B cell (primary cell): ENCODE results near the gene PTBP3. TPM values are rescaled to one million over a fixed set of nuclear protein-coding genes. Genes with fewer than 3 reads are reported as not detected.
A peak's percentile ranks its signal among the peaks of the same experiment; 100 is the strongest.

Source experiments
- ATAC-seq: fragments of 200-7000 bp; cut with Tn5 transposase; one replicate; pipeline ENCODE4 v1.10.0; 2021; ENCODE audit warnings: low read depth, mild to moderate bottlenecking, moderate number of reproducible peaks, moderate library complexity
- CTCF ChIA-PET: fragments of 350-600 bp; sonication (Branson Sonifier 250); formaldehyde crosslinking; loops from one replicate; lab custom pipeline; 2021; ENCODE audit warnings: antibody characterized with exemption, inconsistent platforms; lab: Charles Lee
- POLR2A ChIA-PET: fragments of 350-600 bp; sonication (Branson Sonifier 250); formaldehyde crosslinking; loops from one replicate; lab custom pipeline; 2021; ENCODE audit warnings: antibody characterized with exemption; lab: Charles Lee
- DNase-seq: peaks from one replicate; pipeline ENCODE4 v3.0.0; 2013
- H2AFZ ChIP-seq: 2 replicates; pipeline ENCODE4 v1.6.1; 2012; ENCODE audit warnings: mild to moderate bottlenecking, low read depth, low read length; ENCODE audit not compliant: insufficient read depth, poor library complexity, severe bottlenecking
- H3K27ac ChIP-seq, 2 donors: 1 replicate in 1 of 2; 2 replicates in 1 of 2; pipeline ENCODE4 v1.5.1; 2012 to 2013; ENCODE audit warnings: low read length in 2 of 2, mild to moderate bottlenecking in 2 of 2, moderate library complexity in 1 of 2
- H3K27me3 ChIP-seq, 4 experiments: fragments of 200-600 bp in 1 of 4; sonication (generic) in 1 of 4; replicated peaks in 1 of 4; 1 replicate in 2 of 4; 2 replicates in 2 of 4; pipeline versions ENCODE4 v1.6.1 to v1.7.0; 2013 to 2016; ENCODE audit warnings: low read length in 3 of 4, mild to moderate bottlenecking in 2 of 4, mixed read lengths in 1 of 4, moderate library complexity in 1 of 4; ENCODE audit not compliant: insufficient read depth in 4 of 4, control insufficient read depth in 3 of 4; ENCODE audit errors: control extremely low read depth in 1 of 4
- H3K36me3 ChIP-seq, 2 experiments: replicated peaks in 1 of 2; 1 replicate in 1 of 2; 2 replicates in 1 of 2; pipeline versions ENCODE4 v1.6.1 to v1.7.1; 2013; ENCODE audit warnings: low read length in 1 of 2; ENCODE audit not compliant: insufficient read depth in 2 of 2, control insufficient read depth in 1 of 2; ENCODE audit errors: control extremely low read depth in 1 of 2, extremely low read depth in 1 of 2
- H3K4me1 ChIP-seq, 2 donors: fragments of 200-600 bp in 1 of 2; sonication (generic) in 1 of 2; 1 replicate in 1 of 2; 2 replicates in 1 of 2; pipeline versions ENCODE4 v1.5.1 to v1.6.1; 2013 to 2017; ENCODE audit warnings: low read length in 2 of 2; ENCODE audit not compliant: control insufficient read depth in 2 of 2, insufficient read depth in 2 of 2
- H3K4me2 ChIP-seq: replicated peaks from 2 replicates; pipeline ENCODE3; 2012; ENCODE audit warnings: mild to moderate bottlenecking, low read depth, low read length; ENCODE audit not compliant: poor library complexity, severe bottlenecking
- H3K4me3 ChIP-seq, 5 experiments: fragments of 200-600 bp in 1 of 5; sonication (generic) in 1 of 5; 1 replicate in 3 of 5; 2 replicates in 2 of 5; pipeline versions ENCODE4 v1.5.1 to v1.7.0; 2011 to 2016; ENCODE audit warnings: low read length in 4 of 5, mild to moderate bottlenecking in 4 of 5, low read depth in 2 of 5, control low read depth in 1 of 5, moderate library complexity in 1 of 5; ENCODE audit not compliant: insufficient read depth in 1 of 5; ENCODE audit errors: control extremely low read depth in 1 of 5, extremely low read depth in 1 of 5
- H3K79me2 ChIP-seq: fragments of 200-600 bp; sonication (generic); one replicate; pipeline ENCODE4 v1.6.0; 2016; ENCODE audit warnings: low read length; ENCODE audit not compliant: control insufficient read depth, insufficient read depth
- H3K9ac ChIP-seq: fragments of 200-600 bp; sonication (generic); 2 replicates; pipeline ENCODE4 v1.6.1; 2017; ENCODE audit warnings: mild to moderate bottlenecking, low read length, moderate library complexity
- H3K9me3 ChIP-seq, 3 donors: one replicate each; pipeline versions ENCODE4 v1.6.1 to v1.7.1; 2013; ENCODE audit warnings: low read length in 2 of 3; ENCODE audit not compliant: control insufficient read depth in 2 of 3, insufficient read depth in 1 of 3; ENCODE audit errors: control extremely low read depth in 1 of 3
- H4K20me1 ChIP-seq: 2 replicates; pipeline ENCODE4 v1.6.0; 2012; ENCODE audit warnings: mild to moderate bottlenecking, low read length; ENCODE audit not compliant: insufficient read depth, control insufficient read depth, poor library complexity, severe bottlenecking
- H3K27ac Mint-ChIP-seq: one replicate; pipeline ENCODE4 v1.8.0; 2021; ENCODE audit warnings: mixed read lengths
- H3K27me3 Mint-ChIP-seq: one replicate; pipeline ENCODE4 v1.8.0; 2021; ENCODE audit warnings: mixed read lengths
- H3K4me1 Mint-ChIP-seq: one replicate; pipeline ENCODE4 v1.8.0; 2021; ENCODE audit warnings: mixed read lengths
- H3K4me3 Mint-ChIP-seq: one replicate; pipeline ENCODE4 v1.8.0; 2021; ENCODE audit warnings: mixed read lengths
- H3K9me3 Mint-ChIP-seq: one replicate; pipeline ENCODE4 v1.8.0; 2022; ENCODE audit warnings: mixed read lengths; ENCODE audit not compliant: insufficient read depth
- CTCF ChIP-seq: fragments of 200-600 bp; IDR thresholded peaks from one replicate; pipeline ENCODE4 v1.8.0; 2022; ENCODE audit warnings: antibody characterized with exemption, mild to moderate bottlenecking
- EZH2 ChIP-seq: IDR thresholded peaks from 2 replicates; pipeline ENCODE4 v1.6.1; 2012; ENCODE audit warnings: borderline replicate concordance, low read depth, mild to moderate bottlenecking, moderate library complexity, low read length; ENCODE audit not compliant: insufficient read depth, poor library complexity, severe bottlenecking
- WGBS: methylation state at CpG from one replicate; pipeline ENCODE4 v1.1.5; 2013; ENCODE audit warnings: missing lambda C conversion rate; ENCODE audit not compliant: insufficient coverage; 5-methylcytosine and 5-hydroxymethylcytosine counted together
- intact Hi-C: fragments of 100-400 bp; cut with micrococcal nuclease; formaldehyde crosslinking; loops from one replicate; pipeline ENCODE4 v1.10.0; 2022
- polyA plus RNA-seq: library from polyadenylated mRNA; depleted of rRNA; stranded (reverse); fragments of >200 nt; gene quantifications from 2 replicates; pipeline ENCODE4 v1.2.3, GENCODE V29; 2012
- total RNA-seq, 2 donors: library from RNA; stranded (reverse); fragments of 120-200 nt in 1 of 2; gene quantifications; 1 replicate in 1 of 2; 2 replicates in 1 of 2; pipeline versions ENCODE4 v1.2.3 to v1.2.4, GENCODE V29; 2013 to 2022

PTBP3 gene
- total and polyA plus RNA-seq, 2 donors (not counting 1 experiment from before 2014, with no cell fraction given), result 22.8 to 133 TPM

DNA sequence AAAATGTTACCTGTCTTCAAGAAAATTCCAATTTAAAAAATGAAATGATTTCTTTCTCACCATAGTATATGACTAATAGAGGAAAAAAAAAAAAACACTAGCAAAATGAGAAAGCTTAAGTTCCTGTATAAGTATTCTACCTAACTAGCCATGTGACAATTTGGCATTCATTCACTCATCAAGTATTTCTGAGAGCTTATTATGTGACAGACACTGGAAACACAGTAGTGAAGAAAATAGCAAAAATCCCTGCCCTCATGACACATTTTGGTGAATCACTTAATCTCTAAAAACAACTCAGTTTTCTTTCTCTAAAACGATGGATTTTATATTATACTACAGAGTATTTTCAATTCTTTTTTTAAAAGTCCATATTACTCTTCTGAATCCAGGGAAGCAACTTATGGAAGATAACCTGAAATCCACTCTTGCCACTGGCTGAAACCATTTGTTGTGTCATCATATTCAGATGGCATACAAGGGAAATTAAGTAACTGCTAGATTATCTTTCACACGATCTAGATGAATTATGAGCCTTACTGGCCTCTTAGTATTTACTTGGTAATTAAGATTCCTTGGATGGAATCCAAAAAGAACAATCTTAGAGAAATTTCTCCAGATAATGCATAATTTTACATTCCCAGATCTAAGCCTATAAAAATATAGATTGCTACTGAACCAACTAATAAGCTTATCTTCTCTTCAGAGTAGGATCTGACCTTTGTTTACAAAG is 5.5 kb downstream of the PTBP3 start:
- peaks cover 46% of the 10 kb centered on the region for H4K20me1 ChIP-seq
- peaks cover 74% of the 10 kb centered on the region for H3K4me1 Mint-ChIP-seq
- intact Hi-C loops, result loop anchor here (2.0 kb wide), 1 partner anchor 19 kb away; no protein-coding TSS in a partner anchor
- ChIA-PET POLR2A (no interaction called here), CTCF (interaction anchor here (0.7 to 1.4 kb wide), 2 partner anchors 51 to 232 kb away, joined by 3 to 4 read pairs; no protein-coding TSS in a partner anchor)
- peaks cover 0 to 14% (median 7%) of the 10 kb centered on the region in 3 donors for H3K9me3 ChIP-seq
- no peak overlapping the region for H3K4me3 Mint-ChIP-seq
- no CpG with 5 or more reads among the region's 2 CpGs for WGBS
- TF ChIP-seq CTCF, result no peak
- no peak for TF ChIP-seq EZH2
- H3K79me2 ChIP-seq, result peaks cover 100% of the 10 kb centered on the region
- peaks cover 7% of the 10 kb centered on the region for H3K9me3 Mint-ChIP-seq
- no peaks in the 10 kb centered on the region for H3K27me3 Mint-ChIP-seq
- H3K4me3 ChIP-seq, result no peak overlapping the region
- H2AFZ ChIP-seq, result no peak overlapping the region
- ATAC-seq, result no peak
- H3K4me1 ChIP-seq, result peaks cover 34 to 53% of the 10 kb centered on the region in 2 donors
- H3K36me3 ChIP-seq, result peaks cover 3 to 6% of the 10 kb centered on the region in 2 experiments
- H3K27me3 ChIP-seq, result no peaks in the 10 kb centered on the region
- H3K4me2 ChIP-seq, result no peak overlapping the region
- no peak overlapping the region for H3K9ac ChIP-seq
- peak overlapping the region in 1 of 2 donors; percentile 32 for H3K27ac ChIP-seq
- H3K27ac Mint-ChIP-seq, result peak overlapping the region; percentile 51
- DNase-seq, result no peak

- Histone ChIP-seq H4K20me1 (peaks cover 62% of the 10 kb centered on the region), H3K36me3 (peaks cover 3 to 9% of the 10 kb centered on the region in 2 experiments), H2AFZ (no peak overlapping the region), H3K4me1 (peaks cover 38 to 42% of the 10 kb centered on the region in 2 donors), H3K79me2 (peaks cover 100% of the 10 kb centered on the region), H3K9ac (no peak overlapping the region), H3K4me2 (peak overlapping the region; percentile 24), H3K27ac (peak overlapping the region in 1 of 2 donors; percentile 66), H3K4me3 (no peak overlapping the region), H3K27me3 (no peaks in the 10 kb centered on the region), H3K9me3 (peaks cover 0 to 15% (median 7%) of the 10 kb centered on the region in 3 donors)
- Mint-ChIP-seq H3K4me1 (peaks cover 71% of the 10 kb centered on the region), H3K27me3 (no peaks in the 10 kb centered on the region), H3K9me3 (peaks cover 7% of the 10 kb centered on the region), H3K27ac (no peak overlapping the region), H3K4me3 (no peak overlapping the region)
- WGBS, result no CpG with 5 or more reads among the region's 3 CpGs
- CTCF ChIA-PET, result interaction anchor here (1.3 kb wide), 1 partner anchor 228 kb away, joined by 4 read pairs; no protein-coding TSS in a partner anchor
- no peak for TF ChIP-seq CTCF
- no peak for TF ChIP-seq EZH2
- DNase-seq, result no peak
- no peak for ATAC-seq
- intact Hi-C loops, result no loop called here
- POLR2A ChIA-PET, result no interaction called here
Measured at GRCh38 chr9:112326194-112326593, 7.2 kb downstream of the PTBP3 start.
